GM18861 (cell line): ENCODE data around the gene LIPT1.
"Not testable (repeated sequence)": the region's sequence is repeated elsewhere in the genome, so short reads cannot be mapped to it uniquely, and the experiment has no call there.

Experiments used
- ATAC-seq: cut with Tn5 transposase; IDR thresholded peaks from one replicate; pipeline ENCODE4 v1.9.1; 2021; ENCODE audit not compliant: unreplicated experiment

LIPT1 gene

DNA sequence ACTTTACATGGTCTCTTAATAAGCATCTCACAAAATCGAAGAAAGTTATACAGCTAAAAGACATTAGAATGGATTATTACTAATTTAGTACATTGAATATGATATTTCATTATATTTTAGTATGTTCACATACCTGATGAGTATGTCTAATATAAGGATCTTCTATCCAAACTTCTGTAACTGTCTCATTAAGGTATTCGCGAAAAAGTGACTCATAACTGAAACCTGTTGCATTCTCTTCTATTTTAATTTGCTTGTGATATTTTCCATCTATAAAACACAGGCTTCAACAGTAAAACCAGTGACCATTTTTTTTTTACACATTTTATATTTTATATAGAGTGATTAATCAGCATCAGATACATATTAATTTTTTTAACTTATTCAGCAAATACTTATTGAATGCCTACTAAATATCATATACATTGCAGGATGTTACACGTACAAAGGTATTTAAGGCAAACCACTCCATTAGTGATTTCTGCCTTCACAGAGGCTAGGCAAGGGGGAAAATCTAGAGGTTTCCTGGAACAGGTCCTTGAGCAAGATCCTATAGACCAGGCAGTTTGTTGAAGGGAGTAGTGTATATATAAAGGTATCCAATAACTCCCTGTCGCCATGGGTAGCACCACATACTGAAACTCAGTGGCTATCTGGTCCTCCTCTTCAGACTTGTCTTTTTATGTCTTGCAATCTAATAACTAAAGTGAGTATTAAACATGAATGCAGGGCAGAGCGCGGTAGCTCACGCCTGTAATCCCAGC lies 16.8 kb downstream of the LIPT1 start:
- no peak for ATAC-seq

DNA sequence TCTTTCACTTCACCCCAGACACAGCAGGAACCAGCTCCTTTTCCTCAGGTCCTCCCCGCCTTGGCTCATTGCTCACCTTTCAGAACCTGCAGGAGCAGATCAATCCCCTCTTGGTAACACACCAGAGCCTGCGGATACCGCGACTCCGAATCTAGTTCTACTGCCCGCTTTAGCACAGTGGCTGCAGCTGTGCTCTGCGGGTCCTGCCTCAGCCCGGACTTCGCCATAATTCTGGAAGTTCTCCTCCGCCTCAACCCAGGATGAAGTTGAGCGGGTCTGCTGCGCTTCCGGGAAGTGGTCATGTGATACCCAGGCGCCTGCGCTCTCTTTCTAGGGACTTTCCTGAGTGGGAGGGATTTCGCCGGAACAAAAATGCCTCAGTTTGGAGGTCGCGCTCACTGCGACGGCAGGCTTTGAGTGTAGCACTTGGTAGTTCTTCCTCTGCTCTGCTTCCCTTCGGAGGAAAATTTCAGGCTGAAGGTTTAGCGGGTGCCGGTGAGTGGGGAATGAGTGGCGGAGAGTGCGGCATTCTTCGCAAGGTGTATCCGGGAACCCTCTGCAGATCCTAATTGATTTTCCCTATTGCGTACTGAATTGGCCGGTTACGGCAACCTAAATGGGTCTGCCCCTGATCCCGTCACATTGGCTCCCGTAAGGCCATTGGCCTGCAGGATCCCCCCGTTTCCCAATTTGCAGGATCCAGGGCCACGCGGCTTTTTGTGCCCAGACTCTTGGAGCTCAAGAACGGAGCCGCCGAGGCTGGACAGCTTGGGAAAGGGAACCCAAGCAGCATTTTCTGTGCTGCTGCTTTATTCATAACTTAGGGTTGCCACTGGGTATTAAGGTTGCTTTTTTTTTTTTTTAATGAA lies 26.2 kb downstream of the LIPT1 start, which contains the start of the genes MITD1 and MRPL30:
Gene MITD1 (minus strand): TSS at position 304 of the 869 bp plus-strand sequence. CDS start 77 bp downstream, at position 227.
Gene MRPL30 (plus strand): TSS at position 430 of the 869 bp plus-strand sequence. CDS start 5,020 bp downstream, outside the sequence.
- peak; percentile 85 for ATAC-seq

DNA sequence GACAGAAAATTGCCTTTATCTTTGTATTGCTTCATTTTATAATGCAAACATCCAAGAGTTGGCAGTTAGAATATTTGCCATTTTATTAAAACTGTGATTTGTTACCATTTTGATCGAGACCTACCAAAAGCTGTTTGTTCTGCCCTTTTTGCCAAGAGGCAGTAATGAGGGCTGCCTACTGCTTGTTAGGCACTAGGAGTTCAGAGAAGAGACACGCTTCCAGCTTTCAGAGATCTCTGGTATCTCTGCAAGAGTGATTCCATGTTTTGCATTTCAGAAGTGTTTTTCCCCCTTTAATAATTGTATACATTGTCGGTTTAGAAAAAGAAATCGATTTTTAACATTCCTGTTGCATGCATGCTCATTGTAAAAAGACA lies 26.8 kb downstream of the LIPT1 start:
- ATAC-seq: no peak

DNA sequence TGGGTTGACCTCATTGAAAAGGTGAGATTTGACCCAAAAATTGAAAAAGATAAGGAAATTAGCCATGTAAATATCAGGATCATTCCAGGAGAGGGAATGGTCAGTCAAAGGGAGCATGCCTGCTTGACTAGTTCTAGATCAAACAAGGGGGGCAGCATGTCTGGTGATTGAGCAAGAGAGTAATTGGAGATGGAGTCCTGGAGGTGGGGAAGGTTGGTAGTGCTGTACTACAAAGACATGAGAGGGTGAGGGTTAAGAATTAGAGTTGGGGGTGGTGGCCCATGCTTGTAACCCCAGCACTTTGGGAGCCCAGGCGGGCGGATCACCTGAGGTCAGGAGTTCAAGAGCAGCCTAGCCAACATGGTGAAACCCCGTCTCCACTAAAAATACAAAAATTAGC lies 28.3 kb downstream of the LIPT1 start:
- ATAC-seq: no peak

DNA sequence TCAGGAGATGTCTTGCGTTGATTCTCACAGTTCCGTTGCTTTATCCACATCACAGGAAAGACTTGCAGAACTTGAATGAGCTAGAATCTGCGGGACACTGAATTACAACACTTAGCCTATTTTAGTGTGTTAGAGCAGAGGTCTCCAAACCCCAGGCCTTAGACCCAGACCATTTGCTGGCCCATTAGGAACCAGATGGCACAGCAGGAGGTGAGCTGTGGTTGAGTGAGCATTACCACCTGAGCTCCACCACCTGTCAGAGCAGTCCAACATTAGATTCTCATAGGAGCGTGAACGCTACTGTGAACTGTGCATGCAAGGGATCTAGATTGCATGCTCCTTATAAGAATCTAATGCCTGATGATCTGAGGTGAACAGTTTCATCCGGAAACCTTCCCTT lies 30.0 kb downstream of the LIPT1 start:
- no peak for ATAC-seq

DNA sequence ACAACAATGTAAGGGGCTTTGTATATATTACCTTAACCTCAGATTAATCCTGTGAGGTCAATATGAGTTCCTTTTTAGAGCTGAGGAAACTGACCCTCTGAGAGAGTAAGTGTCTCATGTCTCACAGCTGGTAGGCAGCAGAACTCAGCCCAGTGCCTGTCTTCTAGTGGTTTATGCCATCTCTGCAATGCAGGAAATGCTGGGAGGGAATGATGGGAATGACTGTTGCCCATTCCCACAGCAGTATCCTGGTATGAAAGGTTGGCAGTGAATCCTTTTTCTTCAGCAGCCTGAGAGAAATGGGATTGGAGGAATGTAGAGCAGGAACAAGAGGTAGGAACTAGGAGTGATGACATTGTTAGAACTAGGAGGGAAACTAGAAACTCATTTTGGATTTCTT lies 32.2 kb downstream of the LIPT1 start:
- no peak for ATAC-seq

DNA sequence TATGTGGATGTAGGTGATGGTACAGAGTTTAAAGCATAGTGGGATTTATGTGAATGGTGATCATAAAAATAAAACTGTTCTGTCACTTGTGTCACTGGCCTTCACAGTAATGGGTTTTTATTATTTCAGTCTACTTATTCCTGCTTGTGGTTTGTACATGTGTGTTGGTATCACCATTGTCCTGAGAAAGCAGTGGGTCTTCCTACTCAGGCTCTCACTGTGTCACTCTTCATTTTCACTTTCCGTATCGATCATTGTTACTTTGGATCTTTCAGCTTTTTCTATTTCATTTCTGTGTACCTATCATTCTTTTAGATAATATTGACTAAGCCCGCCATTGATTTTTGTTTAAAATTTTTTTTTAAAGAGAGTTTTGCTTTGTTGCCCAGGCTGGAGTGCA lies 33.6 kb downstream of the LIPT1 start:
- no peak for ATAC-seq

DNA sequence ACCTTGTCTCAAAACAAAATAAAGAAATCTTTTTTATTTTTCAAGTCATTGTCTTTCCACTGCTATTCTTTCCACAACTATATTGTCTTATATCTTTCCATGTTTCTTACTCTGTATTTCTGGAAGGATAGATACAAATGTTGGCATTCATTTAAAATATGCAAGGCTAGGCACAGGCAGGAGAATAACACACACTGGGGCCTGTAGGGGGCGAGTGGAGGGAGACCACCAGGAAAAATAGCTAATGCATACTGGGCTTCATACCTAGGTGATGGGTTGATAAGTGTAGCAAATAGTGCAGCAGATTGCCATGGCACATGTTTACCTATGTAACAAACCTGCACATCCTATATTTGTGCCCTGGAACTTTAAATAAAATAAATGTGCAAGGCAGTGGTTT lies 35.8 kb downstream of the LIPT1 start:
- no peak for ATAC-seq

DNA sequence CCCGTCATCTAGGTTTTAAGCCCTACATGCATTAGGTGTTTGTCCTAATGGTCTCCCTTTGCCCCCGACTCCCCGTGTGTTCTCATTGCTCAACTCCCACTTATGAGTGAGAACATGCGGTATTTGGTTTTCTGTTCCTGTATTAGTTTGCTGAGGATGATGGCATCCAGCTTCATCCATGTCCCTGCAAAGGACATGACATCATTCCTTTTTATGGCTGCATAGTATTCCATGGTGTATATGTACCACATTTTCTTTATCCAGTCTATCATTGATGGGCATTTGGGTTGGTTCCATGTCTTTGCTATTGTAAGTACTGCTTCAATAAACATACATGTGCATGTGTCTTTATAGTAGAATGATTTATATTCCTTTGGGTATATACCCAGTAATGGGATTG lies 37.6 kb downstream of the LIPT1 start:
- ATAC-seq: not testable (repeated sequence)

DNA sequence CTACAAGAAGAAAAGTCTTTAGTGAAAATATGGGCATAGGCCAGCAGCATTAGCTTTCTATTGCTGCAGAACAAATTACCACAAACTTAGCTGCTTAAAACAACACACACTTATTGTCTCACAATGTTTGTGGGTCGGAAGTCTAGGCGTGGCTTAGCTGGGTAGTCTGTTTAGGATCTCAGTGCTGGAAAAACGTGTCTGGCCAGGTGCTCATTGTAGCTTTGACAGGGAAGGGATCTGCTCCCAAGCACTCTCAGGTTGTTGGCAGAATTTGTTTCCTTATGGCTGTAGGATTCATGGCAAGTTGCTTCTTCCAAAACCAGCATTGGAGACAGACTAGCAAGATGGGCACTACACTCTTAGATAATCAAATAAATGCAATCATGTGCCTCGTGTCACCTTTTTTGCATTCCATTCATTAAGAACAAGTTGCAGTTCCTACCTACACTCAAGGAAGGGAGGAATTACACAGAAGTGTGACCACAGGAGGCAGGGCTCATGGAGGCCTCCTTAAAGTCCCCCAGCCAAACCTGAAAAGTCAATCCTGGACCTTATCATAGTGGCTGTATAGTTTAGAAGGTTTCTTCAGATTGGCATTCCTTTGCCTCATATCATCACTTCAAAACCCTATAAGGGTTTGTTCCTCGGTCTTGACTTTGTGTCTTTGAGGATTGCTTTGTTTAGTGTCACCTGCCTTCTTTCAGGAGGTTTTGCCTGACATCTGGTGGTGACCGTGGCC lies 43.5 kb downstream of the LIPT1 start:
- no peak for ATAC-seq

DNA sequence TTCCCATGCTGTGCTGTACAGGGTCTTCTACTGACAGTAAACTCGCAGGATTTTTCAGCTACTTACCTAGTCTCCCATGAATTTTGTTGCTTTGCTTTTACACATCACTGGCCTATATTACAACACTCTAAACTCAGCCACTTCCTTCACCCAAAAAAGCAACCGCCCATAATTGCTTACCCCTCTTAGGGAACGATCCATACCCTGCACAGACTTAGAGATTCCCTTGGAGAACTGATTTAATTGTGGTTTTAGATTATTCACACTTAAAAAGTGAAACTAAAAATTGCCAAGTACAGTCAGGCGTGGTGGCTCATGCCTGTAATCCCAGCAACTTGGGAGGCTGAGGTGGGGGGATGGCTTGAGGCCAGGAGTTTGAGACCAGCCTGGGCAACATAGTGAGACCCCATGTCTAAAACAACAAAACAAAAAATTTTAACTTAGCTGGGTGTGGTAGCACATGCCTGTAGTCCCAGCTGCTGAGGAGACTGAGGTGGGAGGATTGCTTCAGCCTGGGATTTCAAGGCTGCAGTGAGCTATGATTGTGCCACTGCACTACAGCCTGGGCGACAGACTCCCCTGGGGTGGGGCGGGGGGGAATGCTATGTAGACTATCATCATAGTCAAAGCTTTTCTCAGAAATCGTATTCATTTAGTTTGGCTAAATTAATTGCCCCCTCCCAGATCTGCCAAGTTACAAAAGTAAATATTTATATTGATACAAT lies 45.5 kb downstream of the LIPT1 start:
- no peak for ATAC-seq

DNA sequence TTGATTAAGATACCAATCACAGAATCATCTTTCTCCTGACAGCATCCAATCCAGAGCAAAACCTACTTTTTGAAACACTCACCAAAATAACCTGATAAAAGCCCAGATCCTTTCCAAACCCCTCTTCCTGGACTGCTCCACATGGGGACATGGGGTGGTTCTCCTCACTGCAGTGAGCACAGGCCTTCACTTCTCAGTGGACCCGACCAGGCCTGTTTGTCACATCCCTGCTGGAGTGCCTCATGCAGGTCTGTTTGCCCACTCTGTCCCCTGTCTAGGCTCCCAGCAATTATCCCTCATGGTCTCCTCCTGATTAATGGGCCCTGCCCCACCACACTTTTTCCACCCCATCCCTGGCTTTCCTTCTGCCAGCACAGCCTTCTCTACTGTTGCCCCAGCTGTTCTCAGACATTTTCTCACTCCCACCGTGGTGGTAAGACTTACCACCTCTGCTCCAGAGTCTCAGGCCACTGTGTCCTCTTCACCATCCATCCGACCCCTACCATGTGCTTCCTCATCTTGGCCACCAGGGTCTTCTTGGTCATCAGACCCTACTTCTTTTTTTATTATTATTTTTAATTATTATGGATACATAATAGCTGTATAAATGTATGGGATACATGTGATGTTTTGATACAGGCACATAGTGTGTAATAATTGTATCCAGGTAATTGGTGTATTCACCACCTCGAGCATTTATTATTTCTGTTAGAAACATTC lies 47.4 kb downstream of the LIPT1 start:
- no peak for ATAC-seq

DNA sequence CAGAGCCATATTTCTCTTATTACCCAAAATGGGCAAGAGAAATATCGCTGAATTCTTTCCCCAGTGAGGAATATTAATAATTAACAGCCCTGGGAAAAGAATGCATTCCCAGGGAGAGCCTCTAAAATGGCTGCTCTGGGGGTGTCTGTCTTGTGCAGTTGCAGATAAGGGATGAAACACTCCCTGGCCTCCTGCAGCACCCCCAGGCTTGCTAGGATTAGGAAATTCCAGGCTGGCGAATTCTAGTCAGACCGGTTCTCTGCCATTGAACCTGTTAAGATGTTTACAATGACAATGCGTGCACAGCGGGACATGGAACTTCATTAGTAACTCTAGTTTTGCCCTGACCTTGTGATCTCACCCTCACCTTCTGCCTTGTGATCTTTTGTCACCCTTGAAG lies 50.7 kb downstream of the LIPT1 start:
- ATAC-seq: no peak
